Neural progenitor cell (in vitro differentiated cells): ENCODE data around the gene ASH1L. TPM values are rescaled to one million over a fixed set of nuclear protein-coding genes. Genes with fewer than 3 reads are reported as not detected.

ENCODE experiments used
- DNase-seq: peaks from one replicate; pipeline ENCODE4 v3.0.0-alpha.2; 2016; ENCODE audit warnings: low spot score
- H2AFZ ChIP-seq: fragments of 200-600 bp; sonication (generic); replicated peaks from 2 replicates; pipeline ENCODE4 v1.6.1; 2016; ENCODE audit warnings: antibody characterized with exemption
- H3F3A ChIP-seq: fragments of 200-600 bp; sonication (generic); 2 replicates; pipeline ENCODE4 v1.6.1; 2016; ENCODE audit warnings: antibody characterized with exemption, low read depth
- H3K27ac ChIP-seq: fragments of 200-600 bp; sonication (generic); 2 replicates; pipeline ENCODE4 v1.5.1; 2016; ENCODE audit warnings: mild to moderate bottlenecking
- H3K27me3 ChIP-seq: fragments of 200-600 bp; sonication (generic); 2 replicates; pipeline ENCODE4 v1.6.1; 2016; ENCODE audit warnings: mild to moderate bottlenecking, moderate library complexity
- H3K36me3 ChIP-seq: fragments of 200-600 bp; sonication (generic); 2 replicates; pipeline ENCODE4 v1.5.1; 2016
- H3K4me1 ChIP-seq: fragments of 200-600 bp; sonication (generic); 2 replicates; pipeline ENCODE4 v1.6.1; 2016; ENCODE audit warnings: mixed run types
- H3K4me2 ChIP-seq: fragments of 200-600 bp; sonication (generic); 2 replicates; pipeline ENCODE4 v1.6.1; 2016
- H3K4me3 ChIP-seq: fragments of 200-600 bp; sonication (generic); 2 replicates; pipeline ENCODE4 v1.5.1; 2016
- H3K79me2 ChIP-seq: fragments of 200-600 bp; sonication (generic); 2 replicates; pipeline ENCODE4 v1.6.1; 2016; ENCODE audit warnings: low read depth
- H3K9ac ChIP-seq: fragments of 200-600 bp; sonication (generic); 2 replicates; pipeline ENCODE4 v1.6.1; 2016
- H3K9me3 ChIP-seq: fragments of 200-600 bp; sonication (generic); 2 replicates; pipeline ENCODE4 v1.5.1; 2016; ENCODE audit warnings: low read depth
- H4K20me1 ChIP-seq: fragments of 200-600 bp; sonication (generic); 2 replicates; pipeline ENCODE4 v1.6.1; 2016; ENCODE audit warnings: low read depth
- H3K27ac Mint-ChIP-seq: 3 replicates; pipeline ENCODE4 v1.8.0; 2021; ENCODE audit warnings: mixed read lengths
- H3K27me3 Mint-ChIP-seq: 2 replicates; pipeline ENCODE4 v1.8.0; 2022; ENCODE audit warnings: low read depth, mild to moderate bottlenecking, inconsistent platforms, moderate library complexity, mixed read lengths; ENCODE audit not compliant: insufficient read depth
- H3K36me3 Mint-ChIP-seq: 3 replicates; pipeline ENCODE4 v1.8.0; 2021; ENCODE audit warnings: mixed read lengths
- H3K4me1 Mint-ChIP-seq: 3 replicates; pipeline ENCODE4 v1.8.0; 2021; ENCODE audit warnings: mixed read lengths
- H3K4me3 Mint-ChIP-seq: 3 replicates; pipeline ENCODE4 v1.8.0; 2021; ENCODE audit warnings: mild to moderate bottlenecking, moderate library complexity, mixed read lengths
- H3K9me3 Mint-ChIP-seq: 3 replicates; pipeline ENCODE4 v1.8.0; 2020; ENCODE audit warnings: mixed read lengths
- EZH2 ChIP-seq: fragments of 200-600 bp; sonication (generic); IDR thresholded peaks from 2 replicates; pipeline ENCODE4 v1.6.1; 2017; ENCODE audit warnings: antibody characterized with exemption, mild to moderate bottlenecking, moderate library complexity
- EZH2phosphoT487 ChIP-seq: fragments of 200-600 bp; sonication (generic); IDR thresholded peaks from 2 replicates; pipeline ENCODE4 v1.6.1; 2017; ENCODE audit warnings: antibody characterized with exemption
- total RNA-seq: library from RNA; depleted of rRNA; stranded (reverse); fragments of >200 nt; gene quantifications from 2 replicates; pipeline ENCODE4 v1.2.3, GENCODE V29; 2015; ENCODE audit warnings: low replicate concordance
- TF ChIP-seq, protein P1 (sequence below): fragments of 200-600 bp; sonication (generic); IDR thresholded peaks from 2 replicates; pipeline ENCODE4 v1.5.1; 2017; ENCODE audit warnings: antibody characterized with exemption, mild to moderate bottlenecking

ASH1L gene
- total RNA-seq, 1 donor from 2014 or later, result 42.1 TPM

DNA sequence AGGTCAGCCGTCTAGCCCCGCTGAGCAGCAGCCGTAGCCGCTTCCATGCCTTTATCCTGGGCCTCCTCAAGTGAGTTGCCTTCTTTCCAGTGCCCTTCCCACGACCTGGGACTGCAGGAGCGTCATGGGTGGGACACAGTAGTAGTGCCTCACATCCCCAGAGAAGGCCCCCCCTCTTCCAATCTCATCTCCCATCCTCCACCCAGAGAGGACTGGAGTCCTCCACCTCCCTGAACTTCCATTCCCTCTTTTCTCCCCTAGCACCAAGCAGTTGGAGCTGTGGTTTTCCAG is 237.1 kb downstream of the ASH1L start:
- Mint-ChIP-seq H3K27me3 (peaks cover 3% of the 10 kb centered on the region), H3K27ac (no peak overlapping the region), H3K36me3 (peaks cover 8% of the 10 kb centered on the region), H3K4me3 (peak overlapping the region; percentile 91), H3K4me1 (peaks cover 27% of the 10 kb centered on the region), H3K9me3 (no peaks in the 10 kb centered on the region)
- peaks cover 24% of the 10 kb centered on the region for H3K79me2 ChIP-seq
- H3K4me2 ChIP-seq, result peak overlapping the region; percentile 87
- no peak overlapping the region for H3K9ac ChIP-seq
- peaks cover 44% of the 10 kb centered on the region for H3F3A ChIP-seq
- H3K27me3 ChIP-seq, result no peaks in the 10 kb centered on the region
- peaks cover 33% of the 10 kb centered on the region for H4K20me1 ChIP-seq
- TF ChIP-seq, protein P1, sequence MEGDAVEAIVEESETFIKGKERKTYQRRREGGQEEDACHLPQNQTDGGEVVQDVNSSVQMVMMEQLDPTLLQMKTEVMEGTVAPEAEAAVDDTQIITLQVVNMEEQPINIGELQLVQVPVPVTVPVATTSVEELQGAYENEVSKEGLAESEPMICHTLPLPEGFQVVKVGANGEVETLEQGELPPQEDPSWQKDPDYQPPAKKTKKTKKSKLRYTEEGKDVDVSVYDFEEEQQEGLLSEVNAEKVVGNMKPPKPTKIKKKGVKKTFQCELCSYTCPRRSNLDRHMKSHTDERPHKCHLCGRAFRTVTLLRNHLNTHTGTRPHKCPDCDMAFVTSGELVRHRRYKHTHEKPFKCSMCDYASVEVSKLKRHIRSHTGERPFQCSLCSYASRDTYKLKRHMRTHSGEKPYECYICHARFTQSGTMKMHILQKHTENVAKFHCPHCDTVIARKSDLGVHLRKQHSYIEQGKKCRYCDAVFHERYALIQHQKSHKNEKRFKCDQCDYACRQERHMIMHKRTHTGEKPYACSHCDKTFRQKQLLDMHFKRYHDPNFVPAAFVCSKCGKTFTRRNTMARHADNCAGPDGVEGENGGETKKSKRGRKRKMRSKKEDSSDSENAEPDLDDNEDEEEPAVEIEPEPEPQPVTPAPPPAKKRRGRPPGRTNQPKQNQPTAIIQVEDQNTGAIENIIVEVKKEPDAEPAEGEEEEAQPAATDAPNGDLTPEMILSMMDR, result no peak
- no peak for TF ChIP-seq EZH2phosphoT487
- TF ChIP-seq EZH2, result no peak
- no peaks in the 10 kb centered on the region for H3K9me3 ChIP-seq
- no peaks in the 10 kb centered on the region for H3K36me3 ChIP-seq
- no peak overlapping the region for H3K27ac ChIP-seq
- peaks cover 16% of the 10 kb centered on the region for H3K4me1 ChIP-seq
- H2AFZ ChIP-seq, result no peak overlapping the region
- H3K4me3 ChIP-seq, result peak overlapping the region; percentile 82
- no peak for DNase-seq

DNA sequence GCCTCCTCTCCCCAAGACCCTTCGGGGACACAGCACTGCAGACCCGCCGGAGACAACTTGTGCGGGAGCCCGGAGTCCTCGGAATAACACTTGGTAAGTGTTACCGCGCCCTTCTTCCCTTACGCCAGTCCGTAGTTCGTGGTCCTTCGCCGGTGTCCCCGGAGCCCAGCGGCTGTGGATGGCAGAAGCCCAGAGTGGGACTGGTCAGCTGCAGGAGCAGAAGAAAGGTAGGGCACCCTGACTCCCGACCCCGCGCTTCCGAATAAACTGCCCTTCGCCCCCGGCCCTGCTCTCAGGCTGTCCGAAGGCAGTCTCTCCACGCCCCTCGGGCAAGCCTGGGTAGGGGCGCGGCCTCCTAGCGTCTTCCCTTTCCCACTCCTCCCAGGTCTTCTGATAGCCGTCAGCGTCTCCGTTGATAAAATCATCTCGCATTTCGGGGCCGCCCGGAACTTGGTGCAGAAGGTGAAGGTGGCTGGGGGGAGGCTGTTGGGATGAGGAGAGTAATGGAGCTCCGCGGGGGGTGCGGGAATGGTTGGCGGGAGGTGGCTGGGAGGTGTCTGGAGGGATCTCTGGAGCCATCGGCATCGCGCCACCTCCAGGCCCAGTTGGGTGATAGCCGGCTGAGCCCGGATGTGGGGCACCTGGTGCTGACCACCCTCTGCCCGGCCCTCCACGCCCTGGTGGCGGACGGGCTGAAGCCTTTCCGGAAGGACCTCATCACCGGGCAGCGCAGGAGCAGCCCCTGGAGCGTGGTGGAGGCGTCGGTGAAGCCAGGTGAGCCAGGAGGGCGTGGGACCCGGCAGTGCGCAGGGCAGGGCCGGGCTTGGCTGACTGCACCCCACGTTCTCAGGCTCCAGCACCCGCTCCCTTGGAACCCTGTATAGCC is 237.6 kb downstream of the ASH1L start:
- Histone ChIP-seq H3K4me1 (peaks cover 19% of the 10 kb centered on the region), H3K9me3 (no peaks in the 10 kb centered on the region), H3K36me3 (no peaks in the 10 kb centered on the region), H2AFZ (peak overlapping the region; percentile 91), H3F3A (peaks cover 49% of the 10 kb centered on the region), H3K27ac (no peak overlapping the region), H3K4me3 (peak overlapping the region; percentile 82), H3K79me2 (peaks cover 24% of the 10 kb centered on the region), H3K9ac (peak overlapping the region; percentile 15), H3K4me2 (peak overlapping the region; percentile 87), H3K27me3 (no peaks in the 10 kb centered on the region), H4K20me1 (peaks cover 34% of the 10 kb centered on the region)
- peak; percentile 88 for DNase-seq
- no peak overlapping the region for H3K27ac Mint-ChIP-seq
- peaks cover 10% of the 10 kb centered on the region for H3K36me3 Mint-ChIP-seq
- H3K27me3 Mint-ChIP-seq, result peaks cover 3% of the 10 kb centered on the region
- no peaks in the 10 kb centered on the region for H3K9me3 Mint-ChIP-seq
- peaks cover 33% of the 10 kb centered on the region for H3K4me1 Mint-ChIP-seq
- peak overlapping the region; percentile 91 for H3K4me3 Mint-ChIP-seq
- TF ChIP-seq EZH2phosphoT487, result no peak
- TF ChIP-seq, protein P1, result peak; percentile 65
- no peak for TF ChIP-seq EZH2

DNA sequence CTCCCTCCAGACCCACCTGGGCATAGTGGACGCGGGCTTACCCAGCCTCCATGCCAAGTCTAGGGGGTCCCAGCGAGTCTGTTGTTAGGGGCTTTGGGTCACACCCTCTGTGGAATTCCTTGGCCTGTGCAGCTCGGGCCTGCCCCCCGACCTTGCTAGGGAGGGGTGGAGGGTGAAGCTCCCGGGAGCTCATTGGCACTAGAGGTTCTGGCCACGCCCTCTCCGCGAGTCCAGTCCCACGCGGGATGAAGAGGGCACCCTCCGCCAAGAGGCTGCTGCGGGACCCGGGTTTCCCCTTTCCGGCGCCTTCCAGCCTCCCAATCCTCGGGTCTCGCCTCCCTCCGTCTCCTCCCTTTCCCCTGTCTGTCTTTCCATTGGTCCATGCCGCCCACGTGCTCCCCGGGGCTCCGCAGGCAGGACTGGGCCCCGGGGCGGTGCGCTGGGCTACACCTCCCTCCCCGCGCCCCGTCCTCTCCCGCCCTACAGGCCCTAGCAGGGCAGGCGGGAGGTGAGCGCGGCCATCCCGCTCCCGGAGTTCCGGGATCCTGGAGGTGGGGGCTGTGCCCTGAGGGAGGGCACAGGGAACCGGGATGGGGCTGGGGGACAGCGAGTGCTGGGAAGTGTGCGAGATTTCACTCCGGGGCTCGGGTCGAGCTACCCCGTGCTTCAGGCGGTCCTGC is 238.4 kb downstream of the ASH1L start:
- Mint-ChIP-seq H3K4me1 (peaks cover 35% of the 10 kb centered on the region), H3K4me3 (peak overlapping the region; percentile 91), H3K9me3 (no peaks in the 10 kb centered on the region), H3K36me3 (peaks cover 11% of the 10 kb centered on the region), H3K27ac (no peak overlapping the region), H3K27me3 (peaks cover 7% of the 10 kb centered on the region)
- peak overlapping the region; percentile 15 for H3K9ac ChIP-seq
- TF ChIP-seq EZH2phosphoT487 (no peak), EZH2 (no peak)
- TF ChIP-seq, protein P1, result no peak
- peak overlapping the region; percentile 88 for H3K27ac ChIP-seq
- H3K4me3 ChIP-seq, result peak overlapping the region; percentile 82
- peaks cover 57% of the 10 kb centered on the region for H3F3A ChIP-seq
- peak; percentile 96 for DNase-seq
- H3K79me2 ChIP-seq, result peaks cover 24% of the 10 kb centered on the region
- peak overlapping the region; percentile 91 for H2AFZ ChIP-seq
- peaks cover 19% of the 10 kb centered on the region for H3K4me1 ChIP-seq
- H3K27me3 ChIP-seq, result no peaks in the 10 kb centered on the region
- H3K9me3 ChIP-seq, result no peaks in the 10 kb centered on the region
- peaks cover 39% of the 10 kb centered on the region for H4K20me1 ChIP-seq
- no peaks in the 10 kb centered on the region for H3K36me3 ChIP-seq
- peak overlapping the region; percentile 87 for H3K4me2 ChIP-seq
